ENCODE data around the gene ZNF385D.

ZNF385D gene

DNA sequence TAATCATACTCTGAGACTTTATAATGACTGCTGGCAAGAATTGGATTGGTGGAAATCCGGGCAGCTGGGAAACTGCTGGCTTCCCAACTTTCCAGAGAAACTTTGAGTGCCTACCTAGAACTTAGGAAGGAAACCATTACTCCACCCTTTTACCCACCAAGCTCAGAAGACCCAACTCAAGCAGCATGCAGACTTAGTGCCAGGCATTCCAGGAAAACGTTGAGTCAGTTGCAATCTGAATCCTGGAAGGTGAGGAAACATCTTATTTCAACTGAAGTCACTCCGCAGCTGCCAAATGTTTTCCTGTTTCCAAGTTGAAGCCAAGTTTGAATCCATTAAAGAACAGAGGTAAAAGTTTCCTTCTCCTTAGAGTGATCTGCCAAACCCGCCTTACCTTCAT, 126.5 kb downstream of the ZNF385D start:
- no peak for DNase-seq (ENCODE audit: low spot score)
- TF ChIP-seq, protein P1, sequence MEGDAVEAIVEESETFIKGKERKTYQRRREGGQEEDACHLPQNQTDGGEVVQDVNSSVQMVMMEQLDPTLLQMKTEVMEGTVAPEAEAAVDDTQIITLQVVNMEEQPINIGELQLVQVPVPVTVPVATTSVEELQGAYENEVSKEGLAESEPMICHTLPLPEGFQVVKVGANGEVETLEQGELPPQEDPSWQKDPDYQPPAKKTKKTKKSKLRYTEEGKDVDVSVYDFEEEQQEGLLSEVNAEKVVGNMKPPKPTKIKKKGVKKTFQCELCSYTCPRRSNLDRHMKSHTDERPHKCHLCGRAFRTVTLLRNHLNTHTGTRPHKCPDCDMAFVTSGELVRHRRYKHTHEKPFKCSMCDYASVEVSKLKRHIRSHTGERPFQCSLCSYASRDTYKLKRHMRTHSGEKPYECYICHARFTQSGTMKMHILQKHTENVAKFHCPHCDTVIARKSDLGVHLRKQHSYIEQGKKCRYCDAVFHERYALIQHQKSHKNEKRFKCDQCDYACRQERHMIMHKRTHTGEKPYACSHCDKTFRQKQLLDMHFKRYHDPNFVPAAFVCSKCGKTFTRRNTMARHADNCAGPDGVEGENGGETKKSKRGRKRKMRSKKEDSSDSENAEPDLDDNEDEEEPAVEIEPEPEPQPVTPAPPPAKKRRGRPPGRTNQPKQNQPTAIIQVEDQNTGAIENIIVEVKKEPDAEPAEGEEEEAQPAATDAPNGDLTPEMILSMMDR (IDR thresholded peaks at IDR 0.05): no peak
- Histone ChIP-seq H3K4me3 (no peak overlapping the region), H3K27ac (no peak overlapping the region)

DNA sequence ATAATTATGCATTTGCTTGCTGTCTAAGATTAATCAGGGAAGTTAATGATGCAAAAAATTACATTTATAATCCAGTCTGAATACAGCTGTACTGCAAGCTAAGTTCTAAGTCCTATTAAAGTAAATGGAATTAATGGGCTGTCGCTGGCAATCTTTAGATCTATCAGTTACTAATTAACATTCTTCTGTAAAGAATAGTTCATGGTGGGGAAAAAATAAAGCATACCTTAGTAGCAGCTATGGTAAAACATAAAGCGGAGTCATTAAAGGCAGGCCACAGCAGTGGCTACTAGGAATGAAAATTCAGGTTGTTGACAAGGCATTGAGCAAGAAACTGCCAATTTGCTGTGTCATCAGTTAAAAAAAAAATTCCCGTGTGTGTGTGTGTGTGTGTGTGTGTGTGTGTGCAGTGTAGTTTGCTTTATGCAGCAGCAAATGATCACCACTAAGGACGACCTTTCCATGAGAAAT, 129.8 kb downstream of the ZNF385D start:
- no peak for DNase-seq (ENCODE audit: low spot score)
- Histone ChIP-seq H3K27ac (no peak overlapping the region), H3K4me3 (no peak overlapping the region)
- TF ChIP-seq, protein P1 (IDR thresholded peaks at IDR 0.05): no peak

DNA sequence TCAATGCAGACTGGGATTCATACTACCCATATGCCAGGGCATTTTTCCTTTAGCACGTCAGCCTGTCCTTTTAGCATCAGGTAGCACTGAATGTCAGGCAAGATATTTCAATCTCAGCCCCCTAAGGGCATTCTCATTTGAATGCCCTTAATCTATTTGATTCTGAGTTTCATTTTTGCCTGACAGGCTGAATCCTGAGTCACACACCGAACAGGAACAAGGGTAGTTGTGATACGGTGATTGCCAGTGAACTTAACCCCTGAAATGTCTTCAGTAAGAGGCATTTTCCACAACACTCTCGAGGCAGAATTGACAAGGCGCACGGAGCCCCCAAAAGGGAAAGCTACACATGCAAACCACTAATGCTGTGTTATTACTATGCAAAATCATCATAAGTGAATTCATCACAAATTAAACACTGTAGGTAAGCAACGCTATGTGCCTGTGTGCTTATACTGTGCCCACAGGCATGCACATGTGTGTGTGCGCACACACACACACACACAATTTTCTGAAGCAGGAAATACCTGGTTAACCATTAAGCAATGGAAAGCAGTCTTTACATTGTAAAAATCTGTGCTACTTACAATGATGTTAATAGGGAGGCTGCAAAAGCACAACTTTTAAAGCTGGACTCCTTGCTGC, 130.4 kb downstream of the ZNF385D start:
- TF ChIP-seq, protein P1 (IDR thresholded peaks at IDR 0.05): no peak
- Histone ChIP-seq H3K4me3 (no peak overlapping the region), H3K27ac (no peak overlapping the region)
- no peak for DNase-seq (ENCODE audit: low spot score)

DNA sequence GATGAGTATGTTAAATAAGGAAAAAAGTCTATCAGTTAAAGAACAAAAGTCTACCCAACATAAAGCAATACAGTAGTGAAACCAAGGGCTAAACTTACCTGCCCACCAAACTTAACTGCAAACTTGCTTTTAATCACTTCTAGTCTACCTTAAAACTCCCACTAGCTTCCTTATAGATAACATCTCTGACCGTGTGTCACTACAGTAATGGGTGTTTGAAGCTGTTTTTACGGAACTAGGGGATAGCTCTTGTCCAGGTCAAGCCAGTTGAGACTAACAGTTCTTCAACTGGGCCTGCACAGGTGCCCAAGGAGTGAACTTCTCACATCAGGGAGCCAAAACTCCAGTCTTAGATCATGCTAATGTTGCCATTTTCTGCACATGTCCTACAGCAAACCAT, 132.3 kb downstream of the ZNF385D start:
- no peak for DNase-seq (ENCODE audit: low spot score)
- no peak overlapping the region for H3K27ac ChIP-seq
- H3K4me3 ChIP-seq: no peak overlapping the region
- TF ChIP-seq, protein P1 (IDR thresholded peaks at IDR 0.05): no peak

DNA sequence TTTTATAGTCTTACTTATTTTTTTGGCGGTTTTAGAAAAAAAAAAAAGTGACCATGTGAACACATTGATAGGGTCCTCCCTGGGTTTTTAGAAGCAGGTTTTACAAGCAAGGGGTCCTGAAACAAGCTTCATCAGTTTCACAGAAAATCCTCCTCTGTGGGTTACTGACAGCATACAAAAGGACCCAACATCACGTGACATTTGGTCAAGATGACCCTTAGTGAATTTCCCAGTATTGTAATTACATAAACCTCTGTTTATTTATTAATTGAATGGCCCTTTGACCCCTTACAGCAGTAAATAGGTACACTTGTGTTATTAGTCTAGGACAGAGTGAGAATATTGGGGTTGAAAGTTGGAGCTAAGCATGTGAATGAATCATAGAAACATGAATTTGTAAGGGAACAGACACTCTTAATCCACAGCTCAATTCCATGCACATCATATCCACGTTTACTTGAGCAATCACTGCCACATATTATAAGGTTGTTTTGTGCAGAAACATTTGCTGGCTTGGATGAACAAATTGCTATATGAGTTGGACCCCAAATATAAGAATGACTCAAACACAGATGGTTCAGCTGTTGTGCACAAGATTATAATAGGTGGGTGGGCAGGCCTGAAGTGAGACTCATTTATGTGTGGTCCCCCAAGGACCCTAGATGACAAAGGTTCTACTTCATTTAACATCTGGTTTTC, 137.5 kb downstream of the ZNF385D start:
- no peak overlapping the region for H3K4me3 ChIP-seq
- no peak overlapping the region for H3K27ac ChIP-seq
- DNase-seq (ENCODE audit: low spot score): no peak
- TF ChIP-seq, protein P1 (IDR thresholded peaks at IDR 0.05): no peak

DNA sequence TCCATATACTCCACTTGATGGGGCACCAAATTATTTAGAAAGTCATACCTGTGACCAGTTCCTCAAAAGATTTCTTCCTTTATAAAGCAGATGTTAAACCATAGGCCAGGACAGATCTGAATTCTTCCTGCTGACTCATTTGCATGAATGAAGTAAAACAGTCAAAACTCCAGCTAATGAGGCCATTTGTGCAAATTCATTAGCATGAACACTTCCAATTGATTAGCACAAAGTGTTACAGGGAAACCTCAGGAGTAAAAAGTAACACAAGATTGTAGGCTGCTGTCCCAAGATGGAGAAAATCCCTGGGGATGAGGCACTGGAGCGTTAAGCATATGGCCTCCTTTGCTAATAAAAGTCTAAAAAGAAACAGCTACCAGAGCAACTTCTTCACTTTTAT, 149.8 kb downstream of the ZNF385D start:
- TF ChIP-seq, protein P1 (IDR thresholded peaks at IDR 0.05): no peak

DNA sequence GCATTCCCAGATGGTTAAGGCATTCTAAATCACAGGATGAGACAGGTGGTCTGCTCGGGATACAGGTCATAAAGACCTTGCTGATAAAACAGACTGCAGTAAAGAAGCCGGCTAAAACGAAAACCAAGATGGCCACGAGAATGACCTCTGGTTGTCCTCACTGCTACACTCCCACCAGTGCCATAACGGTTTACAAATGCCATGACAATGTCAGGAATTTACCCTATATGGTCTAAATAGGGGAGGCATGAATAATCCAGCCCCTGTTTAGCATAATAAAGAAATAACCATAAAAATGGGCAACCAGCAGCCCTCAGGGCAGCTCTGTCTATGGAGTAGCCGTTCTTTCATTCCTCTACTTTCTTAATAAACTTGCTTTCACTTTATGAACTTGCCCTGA, 151.1 kb downstream of the ZNF385D start:
- Histone ChIP-seq H3K27ac (no peak overlapping the region), H3K4me3 (no peak overlapping the region)
- TF ChIP-seq, protein P1 (IDR thresholded peaks at IDR 0.05): no peak
- no peak for DNase-seq (ENCODE audit: low spot score)

More for the DNA sequence above, 149.8 kb downstream of the ZNF385D start:
- H3K27ac ChIP-seq: no peak overlapping the region
- no peak overlapping the region for H3K4me3 ChIP-seq
- DNase-seq (ENCODE audit: low spot score): no peak
